ENCODE measurements around the gene EXOC2.

DNA sequence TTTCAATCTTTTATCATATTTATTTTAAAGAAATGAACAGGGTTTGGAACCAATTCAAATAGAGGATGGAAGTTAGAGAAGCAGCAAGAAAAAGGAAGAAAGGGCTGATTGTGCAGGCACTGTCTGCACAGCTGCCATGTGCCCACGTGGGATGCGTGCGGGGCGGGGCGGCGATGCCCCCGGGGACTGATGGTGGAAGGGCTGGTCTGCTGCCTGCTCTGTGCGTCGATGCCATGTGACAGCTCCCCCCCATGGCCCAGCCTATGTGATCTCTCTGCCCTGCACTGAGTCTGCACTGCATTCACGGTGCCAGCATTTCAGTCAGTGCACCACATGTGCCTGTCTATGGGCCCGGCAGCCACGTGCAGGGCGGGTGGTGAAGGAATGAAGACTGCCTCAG, 205.0 kb downstream of the EXOC2 start:
- TF ChIP-seq, protein P1, sequence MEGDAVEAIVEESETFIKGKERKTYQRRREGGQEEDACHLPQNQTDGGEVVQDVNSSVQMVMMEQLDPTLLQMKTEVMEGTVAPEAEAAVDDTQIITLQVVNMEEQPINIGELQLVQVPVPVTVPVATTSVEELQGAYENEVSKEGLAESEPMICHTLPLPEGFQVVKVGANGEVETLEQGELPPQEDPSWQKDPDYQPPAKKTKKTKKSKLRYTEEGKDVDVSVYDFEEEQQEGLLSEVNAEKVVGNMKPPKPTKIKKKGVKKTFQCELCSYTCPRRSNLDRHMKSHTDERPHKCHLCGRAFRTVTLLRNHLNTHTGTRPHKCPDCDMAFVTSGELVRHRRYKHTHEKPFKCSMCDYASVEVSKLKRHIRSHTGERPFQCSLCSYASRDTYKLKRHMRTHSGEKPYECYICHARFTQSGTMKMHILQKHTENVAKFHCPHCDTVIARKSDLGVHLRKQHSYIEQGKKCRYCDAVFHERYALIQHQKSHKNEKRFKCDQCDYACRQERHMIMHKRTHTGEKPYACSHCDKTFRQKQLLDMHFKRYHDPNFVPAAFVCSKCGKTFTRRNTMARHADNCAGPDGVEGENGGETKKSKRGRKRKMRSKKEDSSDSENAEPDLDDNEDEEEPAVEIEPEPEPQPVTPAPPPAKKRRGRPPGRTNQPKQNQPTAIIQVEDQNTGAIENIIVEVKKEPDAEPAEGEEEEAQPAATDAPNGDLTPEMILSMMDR (IDR thresholded peaks at IDR 0.05): no peak
- no peak for TF ChIP-seq EZH2 (IDR thresholded peaks at IDR 0.05; ENCODE audit: borderline replicate concordance, insufficient read depth, low read depth, low read length, poor library complexity, severe bottlenecking)

Data from B cell (primary cell).